GM19025 (cell line): ENCODE data around the gene COMTD1.
A peak's percentile ranks its signal among the peaks of the same experiment; 100 is the strongest.
"Not testable (repeated sequence)": the region's sequence is repeated elsewhere in the genome, so short reads cannot be mapped to it uniquely, and the experiment has no call there.

Experiments used
- ATAC-seq: cut with Tn5 transposase; IDR thresholded peaks from one replicate; pipeline ENCODE4 v1.9.1; 2021; ENCODE audit warnings: mild to moderate bottlenecking, low read depth, moderate library complexity; ENCODE audit not compliant: unreplicated experiment

The COMTD1 gene

GRCh38 chr10:75226095-75226494 is 9.7 kb downstream of the COMTD1 start:
- no peak for ATAC-seq

DNA sequence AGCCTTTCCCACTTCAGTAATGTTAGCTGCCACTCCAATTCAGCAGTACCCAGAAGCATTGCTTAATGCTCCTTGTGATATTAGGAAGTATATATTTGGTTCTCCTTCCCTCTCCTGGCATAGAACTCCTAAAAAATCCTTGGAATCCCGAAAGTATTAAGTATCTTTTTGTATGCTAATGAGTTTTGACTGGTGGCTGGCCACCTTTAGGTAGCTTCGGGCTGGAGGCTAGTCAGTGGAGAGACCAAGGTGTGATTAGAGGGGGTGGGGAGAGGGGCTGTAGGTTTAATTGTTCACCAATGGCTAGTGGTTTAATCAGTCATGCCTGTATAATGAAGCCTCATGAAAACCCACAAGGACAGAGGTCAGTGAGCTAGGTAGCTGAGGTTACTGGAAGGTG is 12.2 kb downstream of the COMTD1 start:
- no peak for ATAC-seq

DNA sequence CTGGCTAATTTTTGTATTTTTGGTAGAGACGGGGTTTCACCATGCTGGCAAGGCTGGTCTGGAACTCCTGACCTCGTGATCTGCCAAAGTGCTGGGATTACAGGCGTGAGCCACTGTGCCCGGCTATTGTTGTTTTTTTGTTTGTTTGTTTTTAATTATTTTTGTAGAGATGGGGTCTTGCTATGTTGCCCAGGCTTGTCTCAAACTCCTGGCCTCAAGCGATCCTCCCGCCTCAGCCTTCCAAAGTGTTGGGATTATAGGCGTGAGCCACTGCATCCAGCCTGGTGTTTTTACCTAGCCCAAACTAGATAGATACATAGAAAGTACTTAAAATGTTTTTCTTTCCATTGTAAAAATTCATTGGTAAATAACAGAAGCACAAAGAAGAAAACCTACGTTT is 14.3 kb downstream of the COMTD1 start:
- not testable (repeated sequence) for ATAC-seq

DNA sequence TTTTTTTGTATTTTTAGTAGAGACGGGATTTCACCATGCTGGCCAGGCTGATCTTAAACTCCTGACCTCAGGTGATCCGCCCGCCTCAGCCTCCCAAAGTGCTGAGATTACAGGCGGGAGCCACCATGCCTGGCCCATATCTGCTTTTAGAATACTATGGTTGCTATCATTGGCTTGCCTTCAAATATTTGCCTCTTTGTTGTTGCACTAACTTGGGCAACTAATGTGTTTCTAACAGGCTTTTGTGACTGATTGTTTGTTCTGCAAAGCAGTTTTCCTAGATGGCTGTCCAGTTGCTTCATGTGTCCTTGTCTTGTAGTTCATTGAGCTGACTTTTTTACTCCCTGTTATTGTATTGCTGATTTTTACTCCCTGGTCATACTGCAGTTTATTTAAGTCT is 15.5 kb downstream of the COMTD1 start:
- ATAC-seq: no peak

- ATAC-seq: no peak
Measured at GRCh38 chr10:75212343-75212742, 23.4 kb downstream of the COMTD1 start.

DNA sequence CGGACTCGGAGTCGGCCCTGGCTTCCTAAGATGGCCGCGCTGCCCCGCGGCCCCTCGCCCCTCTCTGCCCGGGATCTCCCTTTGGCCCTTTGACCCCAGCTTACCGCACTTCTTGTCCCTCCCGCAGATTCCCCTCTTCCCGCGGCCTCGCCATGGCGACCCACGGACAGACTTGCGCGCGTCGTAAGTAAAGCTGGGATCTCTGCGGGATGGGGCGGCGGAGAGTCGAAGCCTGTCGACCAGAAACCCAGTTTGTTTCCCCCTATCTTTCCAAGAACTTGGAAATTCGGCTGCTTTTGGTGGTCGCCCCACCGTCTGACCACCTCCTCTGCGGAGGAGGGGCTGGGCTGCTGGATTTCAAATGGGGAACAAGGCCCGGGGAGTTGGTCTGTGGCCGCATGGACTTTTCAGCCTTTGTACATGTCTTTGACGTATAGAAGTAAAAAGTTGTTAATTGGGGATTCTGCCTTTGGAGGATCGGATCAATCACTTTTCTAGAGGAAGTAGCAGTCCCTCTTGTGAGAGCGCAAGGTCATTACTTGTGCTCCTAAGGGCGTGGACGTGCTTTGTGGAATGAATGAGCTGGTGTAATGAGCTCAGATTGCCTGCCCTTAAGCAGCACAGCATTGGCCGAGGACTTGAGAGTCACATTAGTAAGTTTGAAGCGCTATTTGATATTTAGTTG is 24.6 kb downstream of the COMTD1 start:
- ATAC-seq: no peak

DNA sequence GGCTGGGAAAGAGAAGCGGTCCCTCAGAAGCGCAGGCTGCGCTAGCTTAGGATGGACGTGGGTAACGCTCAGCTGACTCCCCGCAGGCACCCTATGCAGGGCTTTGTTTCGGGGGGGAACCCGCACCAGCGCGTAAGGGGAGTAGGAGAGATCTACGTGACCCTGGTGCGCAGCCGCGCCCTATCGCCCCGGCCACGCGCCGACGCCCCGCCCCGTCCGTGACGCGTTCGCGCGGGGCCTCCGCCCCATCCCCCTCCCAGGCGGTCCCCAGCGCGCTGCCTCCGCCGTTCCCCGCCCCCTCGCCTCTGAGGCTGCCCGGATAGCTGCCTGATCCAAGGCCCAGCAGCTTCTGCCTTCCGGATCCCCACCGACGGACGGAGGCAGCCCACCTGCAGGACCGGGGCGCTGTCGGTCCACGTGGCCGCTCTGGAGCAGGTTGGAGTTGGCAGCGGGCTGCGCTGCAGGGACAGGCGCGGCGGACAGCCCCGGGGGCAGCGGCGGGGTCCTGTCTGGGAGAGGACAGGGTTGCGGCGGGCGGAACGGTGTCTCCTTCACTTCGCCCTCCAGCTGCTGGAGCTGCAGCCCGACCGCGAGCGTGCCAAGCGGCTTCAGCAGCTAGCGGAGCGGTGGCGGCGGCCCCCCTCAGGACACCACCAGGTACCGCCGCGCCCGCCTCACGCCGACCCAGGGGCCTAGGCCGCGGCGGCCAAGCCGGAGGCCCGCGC is 25.3 kb downstream of the COMTD1 start, which contains the start of gene VDAC2:
Gene VDAC2 (plus strand): TSS at position 515 of the 725 bp plus-strand sequence. CDS start 363 bp downstream, outside the sequence.
- peak; percentile 85 for ATAC-seq

DNA sequence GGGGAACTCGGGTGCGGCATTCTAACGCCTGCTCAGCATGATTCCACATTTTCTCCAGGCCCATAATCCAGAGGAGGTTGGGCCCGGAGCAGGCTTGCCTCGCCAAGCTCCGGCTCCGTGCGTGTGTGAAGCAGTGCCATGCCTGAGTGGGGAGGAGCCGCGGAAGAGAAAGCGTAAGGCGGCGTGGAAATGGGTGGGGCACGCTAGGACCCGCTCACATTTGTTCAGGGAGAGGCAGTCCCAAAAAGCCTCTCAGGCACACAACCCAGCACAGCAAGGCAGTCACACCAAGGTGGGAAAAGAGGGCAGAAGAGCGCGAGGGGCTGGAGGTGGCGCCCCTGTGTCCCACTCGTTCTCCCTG is 25.9 kb downstream of the COMTD1 start:
- peak; percentile 42 for ATAC-seq

DNA sequence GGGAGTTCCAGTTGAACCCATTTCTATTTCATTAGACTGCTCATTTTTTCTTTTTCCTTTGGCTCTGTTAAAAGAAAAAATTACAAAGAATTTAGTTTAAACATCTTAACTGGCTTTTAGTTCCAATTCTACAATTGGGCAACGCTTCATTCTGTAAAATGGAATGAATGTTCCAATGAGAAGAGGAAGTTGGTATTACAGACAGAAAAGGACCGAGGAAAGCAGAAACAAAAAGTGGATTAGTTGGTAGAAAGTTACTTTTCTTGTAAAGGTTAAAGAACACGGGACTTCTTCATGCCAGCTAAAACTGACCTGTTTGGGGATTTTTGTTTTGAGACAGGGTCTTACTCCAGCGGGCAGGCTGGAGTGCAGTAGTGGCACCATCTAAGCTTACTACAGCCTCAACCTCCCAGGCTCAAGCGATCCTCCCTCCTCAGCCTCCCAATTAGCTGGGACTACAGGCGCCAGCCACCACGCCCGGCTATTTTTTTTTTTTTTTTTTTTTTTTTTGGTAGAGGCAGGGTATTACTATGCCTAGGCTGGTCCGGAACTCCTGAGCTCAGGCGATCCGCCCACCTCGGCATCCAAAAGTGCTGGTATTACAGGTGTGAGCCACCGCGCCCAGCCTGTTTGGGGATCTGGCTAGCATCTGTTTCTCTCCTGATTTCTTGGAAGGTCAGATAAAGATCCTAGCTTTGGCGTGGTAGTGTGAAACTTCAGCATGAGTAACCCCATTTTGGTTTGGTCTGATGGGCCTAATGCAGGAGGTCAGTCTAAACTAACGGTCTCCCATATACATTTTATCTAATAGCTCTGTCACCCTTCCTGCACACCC is 26.5 kb downstream of the COMTD1 start:
- ATAC-seq: no peak

DNA sequence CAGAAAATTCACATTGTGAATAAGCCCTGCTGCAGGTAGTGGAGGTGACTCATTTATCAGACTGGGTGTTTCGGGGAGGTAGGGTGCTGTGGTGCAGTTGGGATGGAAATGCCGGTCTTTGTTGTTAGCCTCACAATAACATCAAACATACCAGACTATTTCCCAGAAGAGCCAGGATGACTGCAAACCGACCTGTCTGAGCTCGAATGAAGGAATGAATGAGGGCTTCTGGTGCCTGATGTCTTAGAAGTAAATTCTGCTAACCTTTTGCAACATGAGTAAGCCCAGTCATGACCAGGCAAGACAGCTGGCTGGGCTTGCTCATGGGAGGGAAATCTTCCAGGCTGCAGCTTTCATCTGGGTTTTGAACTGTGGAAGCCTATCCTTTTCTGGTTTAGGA is 27.6 kb downstream of the COMTD1 start:
- ATAC-seq: no peak

GRCh38 chr10:75207857-75208144 is 28.0 kb downstream of the COMTD1 start:
- ATAC-seq: no peak

DNA sequence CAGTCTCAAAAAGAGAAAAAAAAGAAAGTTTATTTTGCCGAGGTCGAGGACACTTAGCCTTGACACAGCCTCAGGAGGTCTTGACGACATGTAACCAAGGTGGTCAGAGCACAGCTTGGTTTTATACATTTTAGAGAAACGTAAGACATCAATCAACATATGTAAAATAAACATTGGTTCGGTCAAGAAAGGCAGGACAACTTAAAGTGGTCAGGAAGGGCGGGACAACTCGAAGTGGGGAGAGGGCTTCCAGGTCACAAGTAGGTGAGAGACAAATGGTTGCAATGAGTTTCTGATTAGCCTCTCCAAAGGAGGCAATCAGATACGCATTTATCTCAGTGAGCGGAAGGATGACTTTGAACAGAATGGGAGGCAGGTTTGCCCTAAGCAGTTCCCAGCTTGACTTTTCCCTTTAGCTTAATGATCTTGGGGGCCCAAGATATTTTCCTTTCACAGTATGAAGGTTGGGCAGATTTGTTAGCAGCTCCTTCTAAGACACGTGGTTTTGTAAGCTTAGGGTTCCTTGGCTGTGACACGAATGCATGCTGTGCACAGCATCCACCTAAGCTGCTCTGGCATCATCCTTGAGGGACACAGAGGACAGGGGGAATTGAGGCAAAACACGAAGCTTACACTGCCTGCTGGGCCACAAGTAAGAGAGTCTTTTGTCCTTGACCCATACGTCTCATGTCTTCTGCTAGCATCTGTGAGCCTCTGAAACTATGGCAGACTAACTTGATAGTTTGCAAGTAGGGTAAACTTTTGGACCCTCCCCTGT is 28.5 kb downstream of the COMTD1 start:
- no peak for ATAC-seq

DNA sequence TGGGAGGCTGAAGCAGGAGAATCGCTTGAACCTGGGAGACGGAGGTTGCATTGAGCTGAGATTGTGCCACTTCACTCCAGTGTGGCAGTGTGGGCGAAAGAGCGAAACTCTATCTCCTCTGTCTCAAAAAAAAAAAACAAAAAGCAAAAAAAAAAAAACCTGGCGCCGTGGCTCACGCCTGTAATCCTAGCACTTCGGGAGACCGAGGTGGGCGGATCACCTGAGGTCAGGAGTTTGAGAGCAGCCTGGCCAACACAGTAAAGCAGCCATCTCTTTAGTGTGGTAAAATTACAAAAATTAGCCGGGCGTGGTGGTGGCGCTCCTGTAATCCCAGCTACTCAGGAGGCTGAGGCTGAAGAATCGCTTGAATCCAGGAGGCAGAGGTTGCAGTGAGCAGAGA is 29.1 kb downstream of the COMTD1 start:
- not testable (repeated sequence) for ATAC-seq

GRCh38 chr10:75205908-75206307 is 29.8 kb downstream of the COMTD1 start:
- ATAC-seq: no peak

DNA sequence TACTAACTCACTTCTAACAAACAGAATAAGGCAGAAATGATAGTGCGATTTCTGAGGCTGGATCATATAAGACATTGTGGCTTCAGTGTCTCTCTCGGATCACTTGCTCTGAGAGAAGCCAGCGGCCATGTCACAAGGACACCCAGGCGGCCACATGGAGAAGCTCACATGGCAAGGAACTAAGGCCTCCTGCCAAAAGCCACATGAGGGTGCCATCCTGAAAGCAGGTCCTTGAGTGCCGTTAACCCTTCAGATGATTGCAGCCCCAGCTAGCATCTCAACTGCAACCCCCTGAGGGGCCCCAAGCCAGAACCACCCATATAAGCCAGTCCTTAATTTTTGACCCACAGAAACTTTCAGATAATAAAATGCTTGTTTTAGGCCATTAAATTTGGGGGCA is 32.0 kb downstream of the COMTD1 start:
- ATAC-seq: no peak

GRCh38 chr10:75203046-75203620 is 32.6 kb downstream of the COMTD1 start:
- not testable (repeated sequence) for ATAC-seq

GRCh38 chr10:75202321-75203045 is 33.3 kb downstream of the COMTD1 start:
- no peak for ATAC-seq

GRCh38 chr10:75201793-75202307 is 33.9 kb downstream of the COMTD1 start:
- no peak for ATAC-seq

DNA sequence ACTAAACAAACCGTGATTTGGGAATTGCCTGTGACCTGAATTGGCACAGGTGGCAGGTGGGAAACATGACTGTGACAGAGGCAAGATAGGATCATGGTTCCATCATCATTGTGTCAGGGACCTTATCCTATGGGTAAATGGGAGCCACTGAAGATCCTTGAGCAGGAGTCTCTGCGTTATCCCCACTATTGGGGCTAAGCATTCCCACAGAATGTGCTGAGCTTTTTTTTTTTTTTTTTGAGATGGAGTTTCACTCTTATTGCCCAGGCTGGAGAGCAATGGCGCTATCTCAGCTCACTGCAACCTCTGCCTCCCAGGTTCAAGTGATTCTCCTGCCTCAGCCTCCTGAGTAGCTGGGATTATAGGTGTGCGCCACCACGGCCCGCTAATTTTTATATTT is 35.8 kb downstream of the COMTD1 start:
- ATAC-seq: not testable (repeated sequence)
